ENCODE measurements around the gene FAM168A. TPM values are rescaled to one million over a fixed set of nuclear protein-coding genes. Genes with fewer than 3 reads are reported as not detected.

Gene FAM168A
- total RNA-seq, 1 donor from 2014 or later = 31.0 TPM

DNA sequence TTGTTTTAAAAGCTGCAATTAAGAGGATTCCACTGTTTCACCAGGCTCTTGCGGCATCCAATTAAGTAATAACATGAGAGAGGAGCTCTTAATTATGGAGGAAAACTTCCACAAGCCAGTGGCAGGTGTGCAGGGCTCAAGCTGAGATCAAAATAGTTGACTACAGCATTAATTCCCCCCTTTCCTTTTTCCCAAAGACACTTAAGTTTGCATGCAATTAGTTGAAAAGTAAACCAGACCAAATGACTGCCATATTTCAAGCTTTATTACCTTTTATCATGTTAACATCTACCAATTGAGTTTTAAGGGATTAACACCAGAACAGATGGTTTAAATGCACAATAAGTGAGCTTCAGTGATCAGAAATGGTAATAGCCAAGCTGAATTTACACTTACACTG lies 32.1 kb downstream of the FAM168A start:
- no peak for DNase-seq
- intact Hi-C loops (cut with DNase I) = no loop called here
- no peak for ATAC-seq
- no peaks in the 10 kb centered on the region for H3K4me1 ChIP-seq
- no peak overlapping the region for H3K4me3 ChIP-seq
- no peaks in the 10 kb centered on the region for H3K36me3 ChIP-seq
- H3K9me3 ChIP-seq = no peaks in the 10 kb centered on the region
- no peak overlapping the region for H3K27ac ChIP-seq
- TF ChIP-seq, protein P1, sequence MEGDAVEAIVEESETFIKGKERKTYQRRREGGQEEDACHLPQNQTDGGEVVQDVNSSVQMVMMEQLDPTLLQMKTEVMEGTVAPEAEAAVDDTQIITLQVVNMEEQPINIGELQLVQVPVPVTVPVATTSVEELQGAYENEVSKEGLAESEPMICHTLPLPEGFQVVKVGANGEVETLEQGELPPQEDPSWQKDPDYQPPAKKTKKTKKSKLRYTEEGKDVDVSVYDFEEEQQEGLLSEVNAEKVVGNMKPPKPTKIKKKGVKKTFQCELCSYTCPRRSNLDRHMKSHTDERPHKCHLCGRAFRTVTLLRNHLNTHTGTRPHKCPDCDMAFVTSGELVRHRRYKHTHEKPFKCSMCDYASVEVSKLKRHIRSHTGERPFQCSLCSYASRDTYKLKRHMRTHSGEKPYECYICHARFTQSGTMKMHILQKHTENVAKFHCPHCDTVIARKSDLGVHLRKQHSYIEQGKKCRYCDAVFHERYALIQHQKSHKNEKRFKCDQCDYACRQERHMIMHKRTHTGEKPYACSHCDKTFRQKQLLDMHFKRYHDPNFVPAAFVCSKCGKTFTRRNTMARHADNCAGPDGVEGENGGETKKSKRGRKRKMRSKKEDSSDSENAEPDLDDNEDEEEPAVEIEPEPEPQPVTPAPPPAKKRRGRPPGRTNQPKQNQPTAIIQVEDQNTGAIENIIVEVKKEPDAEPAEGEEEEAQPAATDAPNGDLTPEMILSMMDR (IDR thresholded peaks at IDR 0.05) = no peak
- H3K27me3 ChIP-seq (ENCODE audit: low read depth) = no peaks in the 10 kb centered on the region

DNA sequence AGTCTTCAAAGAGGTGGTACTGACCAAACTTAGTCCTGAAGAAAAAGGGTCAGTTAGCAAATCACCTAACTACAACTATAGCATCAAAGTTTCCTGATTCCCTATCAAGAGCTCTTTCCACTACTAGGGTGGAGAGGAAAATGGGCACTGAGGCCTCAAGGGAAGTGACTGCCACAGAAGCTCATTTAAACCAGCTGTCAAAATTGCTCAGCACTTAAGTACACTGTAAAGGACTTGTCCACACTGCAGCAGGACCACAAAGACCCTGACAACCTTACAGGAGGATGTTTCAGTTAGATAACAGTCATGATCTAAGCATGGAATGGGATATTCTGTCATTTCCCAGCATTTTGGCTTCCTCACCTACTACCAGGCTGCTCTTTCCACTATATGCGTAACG lies 33.0 kb downstream of the FAM168A start:
- no peaks in the 10 kb centered on the region for H3K36me3 ChIP-seq
- intact Hi-C loops (cut with DNase I) = no loop called here
- H3K27ac ChIP-seq = no peak overlapping the region
- H3K9me3 ChIP-seq = no peaks in the 10 kb centered on the region
- ATAC-seq (no peak), DNase-seq (no peak)
- no peaks in the 10 kb centered on the region for H3K4me1 ChIP-seq
- TF ChIP-seq, protein P1 (IDR thresholded peaks at IDR 0.05) = no peak
- no peak overlapping the region for H3K4me3 ChIP-seq
- no peaks in the 10 kb centered on the region for H3K27me3 ChIP-seq (ENCODE audit: low read depth)

DNA sequence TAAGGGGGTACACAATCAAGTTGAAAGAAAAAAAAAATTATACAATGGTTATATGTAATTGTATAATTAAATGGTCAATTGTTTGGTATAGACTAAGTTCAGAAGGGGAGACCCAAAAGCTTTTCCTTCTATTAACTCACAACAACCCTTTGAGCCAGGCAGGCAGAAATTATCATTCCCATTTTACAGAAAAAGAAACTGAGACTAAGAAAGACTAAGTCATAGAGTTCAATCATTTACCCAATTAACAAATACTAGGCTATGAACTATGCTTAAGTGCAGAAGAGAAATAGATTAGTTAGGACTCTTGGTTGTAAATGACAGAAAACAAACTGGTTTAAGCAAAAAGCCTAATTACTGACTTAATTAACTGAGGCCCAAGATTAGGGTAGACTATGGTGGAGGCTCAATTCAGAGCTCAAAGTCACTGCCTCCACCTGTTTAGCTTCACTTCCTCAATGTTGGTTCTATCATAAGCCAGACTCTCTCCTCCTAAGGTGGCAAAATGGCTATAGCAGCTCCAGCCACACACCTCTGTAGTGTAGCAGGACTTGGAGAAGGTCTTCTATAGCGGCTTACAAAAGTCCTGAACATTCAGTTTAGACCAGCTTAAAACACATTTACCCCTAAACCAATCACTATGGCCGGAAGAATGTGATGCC lies 34.2 kb downstream of the FAM168A start:
- no peak overlapping the region for H3K27ac ChIP-seq
- H3K4me1 ChIP-seq = no peaks in the 10 kb centered on the region
- TF ChIP-seq, protein P1 (IDR thresholded peaks at IDR 0.05) = no peak
- H3K9me3 ChIP-seq = no peaks in the 10 kb centered on the region
- H3K27me3 ChIP-seq (ENCODE audit: low read depth) = no peaks in the 10 kb centered on the region
- no peak overlapping the region for H3K4me3 ChIP-seq
- intact Hi-C loops (cut with DNase I) = no loop called here
- DNase-seq (no peak), ATAC-seq (no peak)
- no peaks in the 10 kb centered on the region for H3K36me3 ChIP-seq

DNA sequence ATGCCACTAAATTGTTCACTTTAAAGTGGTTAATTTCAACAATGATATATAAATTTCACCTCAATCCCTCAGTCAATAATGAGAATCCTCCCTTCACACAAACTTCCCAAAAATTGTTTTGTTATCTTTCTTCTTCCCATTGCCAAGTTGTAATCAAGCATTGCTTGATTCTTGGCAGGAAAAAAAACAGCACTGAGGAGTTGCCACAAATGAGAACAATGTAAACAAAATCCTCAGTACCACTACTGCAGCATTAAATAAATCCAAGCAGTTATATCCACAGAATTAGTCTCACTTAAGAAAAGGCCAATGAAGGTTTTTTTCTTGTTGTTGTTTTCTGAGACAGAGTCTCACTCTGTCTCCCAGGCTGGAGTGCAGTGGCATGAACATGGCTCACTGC lies 38.2 kb downstream of the FAM168A start:
- H3K27me3 ChIP-seq (ENCODE audit: low read depth) = no peaks in the 10 kb centered on the region
- no peak overlapping the region for H3K27ac ChIP-seq
- intact Hi-C loops (cut with DNase I) = no loop called here
- no peaks in the 10 kb centered on the region for H3K9me3 ChIP-seq
- ATAC-seq (no peak), DNase-seq (no peak)
- H3K4me3 ChIP-seq = no peak overlapping the region
- H3K36me3 ChIP-seq = no peaks in the 10 kb centered on the region
- TF ChIP-seq, protein P1 (IDR thresholded peaks at IDR 0.05) = no peak
- no peaks in the 10 kb centered on the region for H3K4me1 ChIP-seq

DNA sequence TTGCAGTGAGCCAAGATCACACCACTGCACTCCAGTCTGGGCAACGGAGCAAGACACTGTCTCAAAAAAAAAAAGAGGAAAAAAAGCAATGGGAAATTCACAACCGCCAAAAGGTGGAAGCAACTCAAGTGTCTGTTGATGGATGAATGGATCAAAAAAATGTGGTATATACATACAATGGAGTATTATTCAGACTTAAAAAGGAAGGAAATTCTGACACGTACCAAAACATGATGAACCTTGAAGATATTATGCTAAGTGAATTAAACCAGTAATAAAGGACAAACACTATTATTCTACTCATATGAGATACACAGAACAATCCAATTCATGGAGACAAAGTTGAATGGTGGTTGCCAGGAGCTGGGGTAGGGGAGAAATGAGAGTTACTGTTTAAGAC lies 40.9 kb downstream of the FAM168A start:
- TF ChIP-seq, protein P1 (IDR thresholded peaks at IDR 0.05) = no peak
- H3K27me3 ChIP-seq (ENCODE audit: low read depth) = no peaks in the 10 kb centered on the region
- DNase-seq (no peak), ATAC-seq (no peak)
- H3K4me1 ChIP-seq = peaks cover 9% of the 10 kb centered on the region
- intact Hi-C loops (cut with DNase I) = no loop called here
- no peaks in the 10 kb centered on the region for H3K36me3 ChIP-seq
- no peak overlapping the region for H3K4me3 ChIP-seq
- no peaks in the 10 kb centered on the region for H3K9me3 ChIP-seq
- no peak overlapping the region for H3K27ac ChIP-seq
